ENCODE measurements around the gene TEX14.

DNA sequence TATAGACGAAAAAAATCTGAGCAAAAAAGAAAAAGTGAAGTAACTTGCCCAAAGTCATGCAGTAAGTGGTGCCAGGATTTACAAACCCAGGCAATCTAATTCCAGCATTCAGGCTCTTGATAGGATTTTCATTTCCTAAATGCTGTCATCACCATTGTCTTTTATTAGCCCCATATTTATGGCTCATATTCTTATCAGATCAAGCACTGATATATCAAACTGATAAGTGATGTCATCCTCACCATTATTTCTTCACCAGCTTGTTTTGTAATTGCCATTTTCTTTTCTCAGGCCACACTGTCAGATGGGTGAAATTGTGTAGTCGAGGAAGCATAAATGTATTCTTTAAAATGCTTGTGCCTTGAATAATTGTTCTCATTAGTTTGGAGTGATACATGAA, 1.9 kb upstream of the TEX14 start:
- TF ChIP-seq, protein P1, sequence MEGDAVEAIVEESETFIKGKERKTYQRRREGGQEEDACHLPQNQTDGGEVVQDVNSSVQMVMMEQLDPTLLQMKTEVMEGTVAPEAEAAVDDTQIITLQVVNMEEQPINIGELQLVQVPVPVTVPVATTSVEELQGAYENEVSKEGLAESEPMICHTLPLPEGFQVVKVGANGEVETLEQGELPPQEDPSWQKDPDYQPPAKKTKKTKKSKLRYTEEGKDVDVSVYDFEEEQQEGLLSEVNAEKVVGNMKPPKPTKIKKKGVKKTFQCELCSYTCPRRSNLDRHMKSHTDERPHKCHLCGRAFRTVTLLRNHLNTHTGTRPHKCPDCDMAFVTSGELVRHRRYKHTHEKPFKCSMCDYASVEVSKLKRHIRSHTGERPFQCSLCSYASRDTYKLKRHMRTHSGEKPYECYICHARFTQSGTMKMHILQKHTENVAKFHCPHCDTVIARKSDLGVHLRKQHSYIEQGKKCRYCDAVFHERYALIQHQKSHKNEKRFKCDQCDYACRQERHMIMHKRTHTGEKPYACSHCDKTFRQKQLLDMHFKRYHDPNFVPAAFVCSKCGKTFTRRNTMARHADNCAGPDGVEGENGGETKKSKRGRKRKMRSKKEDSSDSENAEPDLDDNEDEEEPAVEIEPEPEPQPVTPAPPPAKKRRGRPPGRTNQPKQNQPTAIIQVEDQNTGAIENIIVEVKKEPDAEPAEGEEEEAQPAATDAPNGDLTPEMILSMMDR (IDR thresholded peaks at IDR 0.05): no peak
- TF ChIP-seq POLR2A (IDR thresholded peaks at IDR 0.05): no peak
